Measurements from ENCODE around the gene PTGR3.
"Not testable (repeated sequence)": the region's sequence is repeated elsewhere in the genome, so short reads cannot be mapped to it uniquely, and the experiment has no call there.

PTGR3 gene

GRCh38 chr18:75205514-75206132, 3.3 kb downstream of the PTGR3 start:
- FAIRE-seq (no peak), DNase-seq (ENCODE audit: extremely low spot score, insufficient read length, low read depth) (no peak)

- no peak for DNase-seq (ENCODE audit: extremely low spot score, insufficient read length, low read depth)
- FAIRE-seq, result no peak
These were observed 4.0 kb downstream of the PTGR3 start for GRCh38 chr18:75204732-75205513.

- FAIRE-seq (no peak), DNase-seq (ENCODE audit: extremely low spot score, insufficient read length, low read depth) (no peak)
These were observed 4.6 kb downstream of the PTGR3 start for GRCh38 chr18:75204269-75204731.

GRCh38 chr18:75203416-75204268, 5.3 kb downstream of the PTGR3 start:
- FAIRE-seq, result no peak
- no peak for DNase-seq (ENCODE audit: extremely low spot score, insufficient read length, low read depth)

GRCh38 chr18:75202696-75203365, 6.1 kb downstream of the PTGR3 start:
- FAIRE-seq (no peak), DNase-seq (ENCODE audit: extremely low spot score, insufficient read length, low read depth) (no peak)

GRCh38 chr18:75201282-75202270, 7.4 kb downstream of the PTGR3 start:
- FAIRE-seq (no peak), DNase-seq (ENCODE audit: extremely low spot score, insufficient read length, low read depth) (no peak)

GRCh38 chr18:75200605-75201280, 8.2 kb downstream of the PTGR3 start:
- DNase-seq (ENCODE audit: extremely low spot score, insufficient read length, low read depth) (no peak), FAIRE-seq (no peak)

GRCh38 chr18:75200071-75200470, 8.9 kb downstream of the PTGR3 start:
- DNase-seq (ENCODE audit: extremely low spot score, insufficient read length, low read depth), result no peak
- FAIRE-seq, result no peak

GRCh38 chr18:75199327-75199726, 9.6 kb downstream of the PTGR3 start:
- DNase-seq (ENCODE audit: extremely low spot score, insufficient read length, low read depth) (no peak), FAIRE-seq (no peak)

GRCh38 chr18:75198036-75198435, 10.9 kb downstream of the PTGR3 start:
- FAIRE-seq, result no peak

GRCh38 chr18:75192899-75193298, 16.0 kb downstream of the PTGR3 start:
- FAIRE-seq (no peak), DNase-seq (ENCODE audit: extremely low spot score, insufficient read length, low read depth) (no peak)

More at GRCh38 chr18:75198036-75198435, 10.9 kb downstream of the PTGR3 start:
- DNase-seq (ENCODE audit: extremely low spot score, insufficient read length, low read depth), result no peak

- FAIRE-seq, result no peak
- no peak for DNase-seq (ENCODE audit: extremely low spot score, insufficient read length, low read depth)
These were observed 19.2 kb downstream of the PTGR3 start for GRCh38 chr18:75189696-75190095.

- not testable (repeated sequence) for DNase-seq (ENCODE audit: extremely low spot score, insufficient read length, low read depth); FAIRE-seq
These were observed 21.2 kb downstream of the PTGR3 start for GRCh38 chr18:75187702-75188101.

GRCh38 chr18:75185460-75185859, 23.5 kb downstream of the PTGR3 start:
- DNase-seq (ENCODE audit: extremely low spot score, insufficient read length, low read depth), result no peak
- no peak for FAIRE-seq

GRCh38 chr18:75183973-75184493, 24.9 kb downstream of the PTGR3 start:
- no peak for FAIRE-seq
- DNase-seq (ENCODE audit: extremely low spot score, insufficient read length, low read depth), result no peak

GRCh38 chr18:75183524-75183923, 25.4 kb downstream of the PTGR3 start:
- FAIRE-seq (no peak), DNase-seq (ENCODE audit: extremely low spot score, insufficient read length, low read depth) (no peak)

- FAIRE-seq, result no peak
- DNase-seq (ENCODE audit: extremely low spot score, insufficient read length, low read depth), result no peak
These were observed 28.9 kb downstream of the PTGR3 start for GRCh38 chr18:75179819-75180600.
